PC-3 (cell line): ENCODE measurements around the gene CASP4.

Experiments
- CTCF ChIP-seq: fragments of 300-600 bp; sonication (generic); conservative IDR thresholded peaks from 2 replicates; pipeline ENCODE4 v1.5.1; 2017; ENCODE audit warnings: antibody characterized with exemption, low read depth, mild to moderate bottlenecking, low read length
- EZH2 ChIP-seq: fragments of 300-600 bp; sonication (generic); IDR thresholded peaks from one replicate; pipeline ENCODE4 v1.6.1; 2017; ENCODE audit warnings: antibody characterized with exemption, mild to moderate bottlenecking, low read length; ENCODE audit not compliant: unreplicated experiment
- EZH2phosphoT487 ChIP-seq: fragments of 300-600 bp; sonication (generic); IDR thresholded peaks from 2 replicates; pipeline ENCODE4 v1.6.1; 2018; ENCODE audit warnings: mild to moderate bottlenecking, antibody characterized with exemption, low read length, borderline replicate concordance

GRCh38 chr11:104999721-105000120, 31.3 kb upstream of the CASP4 start:
- no peak for TF ChIP-seq CTCF
- TF ChIP-seq EZH2phosphoT487: no peak
- no peak for TF ChIP-seq EZH2
